Fibroblast of skin of scalp (primary cell): Measurements from ENCODE around the gene FURIN.
"Not testable (repeated sequence)": the region's sequence is repeated elsewhere in the genome, so short reads cannot be mapped to it uniquely, and the experiment has no call there.

Experiments
- DNase-seq: peaks from one replicate; pipeline ENCODE4 v3.0.0-alpha.2; 2013

The FURIN gene

GRCh38 chr15:90902840-90903732 lies 34.7 kb downstream of the FURIN start, which contains the start of gene MAN2A2:
Gene MAN2A2, plus strand, starts transcription at chr15:90903302. Its CDS starts 906 bp downstream, at chr15:90904208.
- DNase-seq = peak; percentile 25

GRCh38 chr15:90903733-90904536 lies 35.5 kb downstream of the FURIN start:
- DNase-seq = no peak

GRCh38 chr15:90904746-90905145 lies 36.4 kb downstream of the FURIN start:
- DNase-seq = no peak

DNA sequence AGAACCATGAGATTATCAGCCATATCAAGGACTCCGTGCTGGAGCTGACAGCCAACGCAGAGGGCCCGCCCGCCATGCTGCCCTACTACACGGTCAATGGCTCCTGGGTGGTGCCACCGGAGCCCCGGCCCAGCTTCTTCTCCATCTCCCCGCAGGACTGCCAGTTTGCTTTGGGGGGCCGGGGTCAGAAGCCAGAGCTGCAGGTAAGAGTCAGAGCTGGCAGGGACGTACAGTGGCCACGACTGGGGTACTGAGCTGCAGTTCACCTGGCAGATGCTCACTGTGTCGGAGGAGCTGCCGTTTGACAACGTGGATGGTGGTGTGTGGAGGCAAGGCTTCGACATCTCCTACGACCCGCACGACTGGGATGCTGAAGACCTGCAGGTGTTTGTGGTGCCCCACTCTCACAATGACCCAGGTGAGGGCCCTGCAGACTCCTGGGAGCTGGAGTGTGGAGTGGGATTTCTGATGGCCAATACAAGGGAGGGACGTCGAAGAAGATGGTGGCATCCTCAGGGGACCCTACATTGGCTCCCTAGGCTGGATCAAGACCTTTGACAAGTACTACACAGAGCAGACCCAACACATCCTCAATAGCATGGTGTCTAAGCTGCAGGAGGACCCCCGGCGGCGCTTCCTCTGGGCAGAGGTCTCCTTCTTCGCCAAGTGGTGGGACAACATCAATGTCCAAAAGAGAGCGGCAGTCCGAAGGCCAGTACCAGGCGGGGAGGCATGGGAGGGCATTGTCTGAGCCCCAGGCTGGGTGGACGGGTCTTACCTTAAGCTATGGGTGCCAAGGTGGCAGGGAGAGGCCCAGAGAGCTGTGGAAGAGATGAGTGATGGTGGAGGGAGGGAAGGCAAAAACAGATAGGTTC lies 37.2 kb downstream of the FURIN start:
- DNase-seq = no peak

- no peak for DNase-seq
Observed at GRCh38 chr15:90906181-90906849, 37.9 kb downstream of the FURIN start.

- no peak for DNase-seq
Observed at GRCh38 chr15:90907051-90907660, 38.8 kb downstream of the FURIN start.

DNA sequence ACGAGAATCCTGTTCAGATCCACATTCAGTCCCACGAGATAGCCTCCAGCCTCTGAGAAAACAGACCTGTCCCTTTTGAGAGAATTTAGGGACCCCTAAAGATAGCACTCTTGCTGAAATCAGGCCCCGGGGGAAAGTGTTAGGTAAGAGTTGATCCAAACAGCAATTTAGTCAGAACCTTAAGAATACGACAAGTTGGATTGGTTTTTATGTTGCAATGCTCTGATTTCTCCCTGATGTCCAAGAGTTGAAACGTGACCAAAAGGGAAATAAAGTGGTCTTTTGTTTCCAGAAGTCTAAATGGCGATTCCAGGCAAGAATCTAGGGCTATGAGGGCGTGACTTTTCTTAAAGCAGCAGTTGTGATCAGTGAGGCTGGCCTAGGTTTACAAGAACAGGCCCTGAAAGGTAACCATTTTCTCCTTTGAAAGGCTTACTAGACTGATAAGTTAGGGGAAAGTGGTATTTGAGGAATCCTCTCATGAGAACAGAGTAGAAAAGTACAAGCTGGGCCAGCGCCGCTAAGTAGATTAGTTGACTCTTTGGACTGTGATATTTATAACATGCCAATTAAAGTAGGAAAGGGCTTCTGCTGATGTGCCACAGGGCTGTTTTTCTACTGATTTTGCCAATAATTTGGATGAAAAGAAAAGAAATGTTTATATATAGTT lies 39.6 kb downstream of the FURIN start:
- no peak for DNase-seq

- not testable (repeated sequence) for DNase-seq
Observed at GRCh38 chr15:90909449-90909848, 41.1 kb downstream of the FURIN start.

DNA sequence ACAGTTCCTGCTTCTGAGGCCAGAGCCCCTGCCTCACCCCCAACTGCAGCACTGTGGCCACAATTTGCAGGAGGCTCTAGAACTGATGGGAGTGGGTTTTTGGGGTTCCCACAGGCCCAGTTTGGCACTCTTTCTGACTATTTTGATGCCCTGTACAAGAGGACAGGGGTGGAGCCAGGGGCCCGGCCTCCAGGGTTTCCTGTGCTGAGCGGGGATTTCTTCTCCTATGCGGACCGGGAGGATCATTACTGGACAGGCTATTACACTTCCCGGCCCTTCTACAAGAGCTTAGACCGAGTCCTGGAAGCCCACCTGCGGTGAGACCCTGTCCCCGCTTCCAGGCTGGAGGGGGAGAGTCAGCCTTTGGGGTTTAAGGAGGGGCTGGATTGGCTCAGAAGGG lies 41.6 kb downstream of the FURIN start:
- DNase-seq = no peak

DNA sequence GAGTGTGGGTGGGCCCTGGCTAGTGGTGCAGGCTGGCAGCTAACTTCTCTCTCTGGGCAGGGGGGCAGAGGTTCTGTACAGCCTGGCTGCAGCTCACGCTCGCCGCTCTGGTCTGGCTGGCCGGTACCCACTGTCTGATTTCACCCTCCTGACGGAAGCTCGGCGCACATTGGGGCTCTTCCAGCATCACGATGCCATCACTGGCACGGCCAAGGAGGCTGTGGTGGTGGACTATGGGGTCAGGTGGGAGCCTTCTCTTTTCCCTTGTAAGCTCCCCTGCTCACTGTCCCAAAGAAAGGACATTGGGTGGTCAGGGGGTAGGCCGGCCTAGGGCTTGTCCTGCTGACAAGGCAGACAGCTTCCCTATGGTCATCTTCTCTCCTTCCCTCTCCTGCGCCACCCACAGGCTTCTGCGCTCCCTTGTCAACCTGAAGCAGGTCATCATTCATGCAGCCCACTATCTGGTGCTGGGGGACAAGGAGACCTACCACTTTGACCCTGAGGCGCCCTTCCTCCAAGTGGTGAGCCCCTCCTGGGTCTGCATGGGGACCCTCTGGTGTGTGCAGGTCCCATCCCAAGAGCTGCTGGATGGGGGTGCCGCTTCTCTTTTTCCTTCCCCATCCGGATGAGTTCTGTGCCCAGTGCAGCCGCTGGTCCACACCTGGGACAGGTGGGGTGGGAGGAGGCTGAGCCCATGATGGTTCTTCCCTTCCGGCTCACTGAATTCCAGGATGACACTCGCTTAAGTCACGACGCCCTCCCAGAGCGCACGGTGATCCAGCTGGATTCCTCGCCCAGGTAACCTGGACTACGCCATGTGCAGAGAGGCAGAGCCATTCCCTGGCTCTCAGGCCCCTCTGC lies 42.3 kb downstream of the FURIN start:
- DNase-seq = no peak

GRCh38 chr15:90911302-90911623 lies 42.9 kb downstream of the FURIN start:
- DNase-seq = no peak

- DNase-seq = no peak
Observed at GRCh38 chr15:90911906-90912769, 43.8 kb downstream of the FURIN start.

DNA sequence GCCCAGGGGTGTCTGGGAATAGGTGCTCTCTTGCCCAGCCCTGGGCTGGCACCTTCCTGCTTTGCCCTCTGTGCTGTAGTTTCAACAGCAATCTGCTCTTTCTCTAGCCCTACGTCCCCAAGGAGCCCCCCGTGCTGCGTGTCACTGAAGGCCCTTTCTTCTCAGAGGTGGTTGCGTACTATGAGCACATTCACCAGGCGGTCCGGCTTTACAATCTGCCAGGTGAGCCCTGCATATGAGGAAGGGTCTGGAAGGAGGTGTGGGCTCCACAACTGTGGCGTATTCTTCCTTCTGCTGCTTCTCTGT lies 44.3 kb downstream of the FURIN start:
- DNase-seq = no peak

GRCh38 chr15:90913398-90913944 lies 45.1 kb downstream of the FURIN start:
- no peak for DNase-seq

GRCh38 chr15:90914305-90915080 lies 46.1 kb downstream of the FURIN start:
- no peak for DNase-seq

GRCh38 chr15:90915216-90915807 lies 46.9 kb downstream of the FURIN start:
- DNase-seq = no peak

DNA sequence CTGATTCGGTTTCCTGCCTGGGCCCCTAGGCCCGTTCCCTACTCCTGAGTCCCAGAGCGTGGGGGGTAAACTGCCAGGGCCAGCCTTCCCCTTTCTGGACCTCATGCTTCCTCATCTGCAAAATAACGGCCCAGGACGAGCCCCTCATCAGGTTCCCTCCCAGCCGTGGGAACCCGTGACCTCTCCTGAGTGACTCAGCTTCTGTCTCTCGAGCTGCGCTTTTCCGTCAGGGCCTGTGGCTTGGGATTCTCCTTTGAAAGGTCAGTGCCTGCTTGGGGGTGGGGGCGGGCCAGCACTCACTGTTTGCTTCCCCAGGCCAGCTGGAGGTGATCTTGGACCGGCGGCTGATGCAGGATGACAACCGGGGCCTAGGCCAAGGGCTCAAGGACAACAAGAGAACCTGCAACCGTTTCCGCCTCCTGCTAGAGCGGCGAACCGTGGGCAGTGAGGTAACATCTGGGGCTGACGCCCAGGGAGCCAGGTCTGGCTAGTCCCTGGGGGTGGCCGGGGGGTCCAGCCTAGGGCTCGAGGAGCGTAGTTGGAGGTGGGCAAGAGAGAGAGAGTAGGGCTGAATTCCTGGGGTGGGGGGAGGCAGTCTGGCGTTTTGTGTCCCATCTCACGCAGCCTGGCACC lies 47.5 kb downstream of the FURIN start:
- no peak for DNase-seq
